Frontal cortex (tissue), 4 donors: Measurements from ENCODE around the gene SPPL3. TPM values are rescaled to one million over a fixed set of nuclear protein-coding genes. Genes with fewer than 3 reads are reported as not detected.
"Not testable (repeated sequence)": the region's sequence is repeated elsewhere in the genome, so short reads cannot be mapped to it uniquely, and the experiment has no call there.

Source experiments
- DNase-seq, 2 donors: peaks; one replicate each; pipeline ENCODE4 v3.0.0; 2012; ENCODE audit warnings: low spot score in 2 of 2
- FAIRE-seq: peaks from 2 replicates; lab custom pipeline; 2012; peaks lifted over from hg19 to GRCh38; lab: Jason Lieb, UNC
- total RNA-seq: library from RNA; depleted of rRNA; stranded (reverse); fragments of >200 nt; gene quantifications from one replicate; pipeline ENCODE4 v1.2.3, GENCODE V29; 2014
- donor health status: control.
- donor health status: control.
- donor health status: control.

The SPPL3 gene
- 45.2 TPM for total RNA-seq

DNA sequence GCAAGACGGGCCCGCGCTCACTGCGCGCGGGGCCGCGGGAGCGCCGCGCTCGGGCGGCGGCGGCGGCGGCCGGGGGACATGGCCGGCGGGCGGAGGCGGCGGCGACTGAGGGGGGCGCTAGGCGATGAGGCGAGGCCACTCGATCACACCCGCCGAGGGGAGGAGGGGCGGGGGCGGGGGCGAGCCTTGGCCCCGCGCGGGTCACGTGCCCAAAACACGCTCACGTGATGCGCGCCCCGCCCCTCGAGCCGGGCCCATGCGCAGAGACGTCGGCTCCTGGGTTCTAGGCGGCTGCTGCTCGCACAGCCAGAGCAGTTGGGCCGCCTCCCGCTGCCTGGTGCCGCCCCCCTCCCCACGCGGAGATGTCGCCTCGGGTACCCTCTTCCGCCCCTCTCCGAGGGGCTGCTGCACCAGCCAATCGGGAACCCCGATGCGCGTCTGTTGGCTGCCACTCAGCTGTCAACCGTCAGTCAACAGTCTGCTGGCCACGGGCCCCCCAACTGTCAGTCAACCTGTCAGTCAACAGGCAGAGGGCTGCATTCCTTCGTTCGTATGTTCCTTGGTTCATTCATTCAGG is at the start of gene SPPL3:
Gene SPPL3, minus strand, starts transcription at position 162 of the 577 bp plus-strand sequence. CDS start 491 bp downstream, outside the sequence.
- no peak for FAIRE-seq
- peak; percentile 97 to 99 for DNase-seq

DNA sequence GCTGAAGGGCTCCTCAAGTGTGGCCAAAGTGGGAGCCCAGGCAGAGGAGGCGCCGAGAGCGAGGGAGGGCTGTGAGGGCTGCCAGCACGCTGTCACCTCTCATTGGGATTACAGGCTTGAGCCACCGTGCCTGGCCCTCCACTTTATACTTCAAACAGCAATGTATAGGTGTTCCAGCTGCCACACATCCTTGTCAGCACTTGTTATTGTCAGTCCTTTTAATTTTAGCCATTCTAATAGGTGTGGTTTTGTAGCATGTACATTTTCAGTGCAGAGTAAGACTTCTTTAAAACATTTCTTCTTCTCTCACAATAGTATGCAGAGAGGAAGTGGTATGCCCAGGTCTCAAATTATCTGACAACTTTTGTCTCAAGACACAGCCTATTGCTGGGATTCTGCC is 46.6 kb upstream of the SPPL3 start:
- FAIRE-seq (no peak), DNase-seq (no peak)

GRCh38 chr12:120950260-120950799 is 46.2 kb upstream of the SPPL3 start:
- not testable (repeated sequence) for DNase-seq, FAIRE-seq

DNA sequence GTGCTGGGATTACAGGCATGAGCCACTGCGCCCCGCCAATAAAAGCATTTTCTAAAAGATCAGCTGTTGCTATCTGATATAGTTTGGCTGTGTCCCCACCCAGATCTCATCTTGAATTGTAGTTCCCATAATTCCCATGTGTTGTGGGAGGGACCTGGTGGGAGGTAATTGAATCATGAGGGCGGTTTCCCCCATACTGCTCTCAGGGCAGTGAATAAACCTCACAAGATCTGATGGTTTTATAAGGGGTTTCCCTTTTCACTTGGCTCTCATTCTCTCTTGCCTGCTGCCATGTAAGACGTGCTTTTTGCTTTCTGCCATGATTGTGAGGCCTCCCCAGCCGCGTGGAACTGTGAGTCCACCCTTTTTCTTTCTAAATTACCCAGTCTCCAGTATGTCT is 41.4 kb upstream of the SPPL3 start:
- FAIRE-seq, DNase-seq: not testable (repeated sequence)

- DNase-seq (peak; percentile 24 to 32), FAIRE-seq (no peak)
Observed at GRCh38 chr12:120944645-120945217, 40.6 kb upstream of the SPPL3 start.

- FAIRE-seq = no peak
- DNase-seq = no peak
Observed at GRCh38 chr12:120943482-120943881, 39.3 kb upstream of the SPPL3 start.

DNA sequence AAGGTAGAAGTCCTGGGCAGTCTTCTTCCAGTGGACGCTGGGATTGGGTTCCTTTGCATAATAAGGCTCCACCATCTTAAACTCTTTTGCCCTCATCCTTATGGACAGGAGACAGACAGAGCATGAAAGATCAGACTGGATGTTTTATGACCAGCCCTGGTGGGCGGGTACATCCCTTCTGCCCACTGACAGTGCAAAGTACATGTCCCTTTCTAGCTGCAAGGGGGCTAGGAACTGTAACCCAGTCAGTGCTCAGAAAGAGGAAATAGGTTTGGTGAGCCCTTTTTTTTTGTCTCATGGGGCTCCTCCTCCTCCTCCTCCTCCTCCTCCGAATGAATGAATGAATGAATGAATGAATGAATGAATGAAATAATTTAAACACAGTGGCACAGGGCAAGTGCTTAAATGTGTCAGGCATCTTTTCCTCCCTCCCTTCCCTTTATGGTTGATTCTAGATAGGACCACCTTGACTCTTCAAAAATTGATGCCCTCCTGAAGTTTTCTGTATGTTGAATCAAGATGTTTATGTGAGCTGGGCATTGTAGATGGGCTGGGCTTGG is 37.8 kb upstream of the SPPL3 start:
- DNase-seq = no peak

DNA sequence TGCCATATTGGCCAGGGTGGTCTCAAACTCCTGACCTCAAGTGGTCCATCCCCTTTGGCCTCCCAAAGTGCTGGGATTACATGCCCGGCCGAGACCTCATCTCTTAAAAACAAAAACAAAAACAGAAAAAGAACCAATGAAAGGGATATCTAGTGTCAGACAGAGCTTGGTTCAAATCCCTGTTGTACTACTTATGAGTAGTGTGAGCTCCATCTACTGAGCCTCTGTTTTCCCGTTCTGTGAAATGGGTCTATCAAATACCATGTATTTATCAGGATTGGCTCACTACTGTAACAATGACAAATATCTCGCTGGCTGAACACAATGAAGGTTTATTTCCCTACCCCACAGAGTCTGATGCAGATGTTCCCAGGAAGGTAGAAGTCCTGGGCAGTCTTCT is 37.3 kb upstream of the SPPL3 start:
- DNase-seq (no peak), FAIRE-seq (no peak)

More for the DNA sequence above, 37.8 kb upstream of the SPPL3 start:
- no peak for FAIRE-seq

- DNase-seq = no peak
- FAIRE-seq = no peak
Observed at GRCh38 chr12:120940799-120941198, 36.6 kb upstream of the SPPL3 start.

GRCh38 chr12:120940006-120940405 is 35.8 kb upstream of the SPPL3 start:
- FAIRE-seq (no peak), DNase-seq (no peak)

GRCh38 chr12:120939523-120939922 is 35.4 kb upstream of the SPPL3 start:
- no peak for DNase-seq

DNA sequence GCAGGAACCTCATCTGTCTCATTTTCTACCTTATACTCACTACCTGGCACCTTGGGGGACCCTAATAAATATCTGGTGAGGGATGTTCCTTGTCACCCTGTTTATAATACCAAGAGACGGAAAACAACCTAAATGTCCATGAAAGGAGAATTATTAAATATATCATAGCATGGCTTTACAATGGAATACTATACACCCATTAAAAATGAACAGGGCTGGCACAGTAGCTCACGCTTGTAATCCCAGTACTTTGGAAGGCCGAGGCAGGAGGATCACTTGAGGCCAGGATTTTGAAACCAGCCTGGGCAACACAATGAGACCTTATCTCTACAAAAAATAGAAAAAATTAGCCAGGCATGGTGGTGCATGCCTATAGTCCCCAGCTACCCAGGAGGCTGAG is 34.3 kb upstream of the SPPL3 start:
- DNase-seq (no peak), FAIRE-seq (no peak)

More at GRCh38 chr12:120939523-120939922, 35.4 kb upstream of the SPPL3 start:
- FAIRE-seq = no peak

DNA sequence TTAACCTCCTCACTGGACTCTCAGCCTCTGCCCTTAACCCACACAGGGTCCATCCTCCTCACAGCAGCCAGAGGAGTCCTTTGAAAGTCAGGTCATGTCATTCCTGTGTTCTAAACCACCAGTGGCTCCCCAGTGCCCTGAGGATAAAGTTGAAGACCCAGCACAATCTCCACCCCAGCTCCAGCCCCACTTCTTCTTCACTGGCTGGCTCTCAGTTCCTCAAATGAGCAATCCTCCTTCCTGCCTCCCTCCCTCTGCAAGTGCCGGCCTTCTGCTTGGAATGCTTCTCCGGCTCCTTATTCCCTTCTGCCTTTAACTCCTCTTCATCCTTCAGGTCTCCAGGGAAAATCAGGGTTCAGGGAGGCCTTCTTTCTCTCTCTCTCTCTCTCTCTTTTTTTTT is 32.0 kb upstream of the SPPL3 start:
- DNase-seq = no peak
- FAIRE-seq = no peak

DNA sequence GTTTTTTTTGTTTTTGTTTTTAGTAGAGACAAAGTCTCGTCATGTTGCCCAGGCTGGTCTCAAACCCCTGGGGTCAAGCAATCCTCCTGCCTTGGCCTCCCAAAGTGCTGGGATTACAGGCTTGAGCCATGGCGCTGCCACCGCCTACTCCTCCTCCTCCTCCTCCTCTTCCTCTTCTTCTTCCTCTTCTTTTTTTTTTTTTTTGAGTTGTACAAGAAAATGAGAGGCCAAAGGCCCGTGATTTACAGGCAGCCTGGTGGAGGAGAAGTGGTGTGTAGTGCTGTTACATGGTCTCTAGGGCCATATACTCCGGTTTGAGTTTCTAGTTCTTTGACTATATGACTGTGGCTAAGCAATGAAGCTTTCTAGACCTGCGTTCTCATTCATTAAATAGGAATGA is 29.6 kb upstream of the SPPL3 start:
- FAIRE-seq (no peak), DNase-seq (no peak)

DNA sequence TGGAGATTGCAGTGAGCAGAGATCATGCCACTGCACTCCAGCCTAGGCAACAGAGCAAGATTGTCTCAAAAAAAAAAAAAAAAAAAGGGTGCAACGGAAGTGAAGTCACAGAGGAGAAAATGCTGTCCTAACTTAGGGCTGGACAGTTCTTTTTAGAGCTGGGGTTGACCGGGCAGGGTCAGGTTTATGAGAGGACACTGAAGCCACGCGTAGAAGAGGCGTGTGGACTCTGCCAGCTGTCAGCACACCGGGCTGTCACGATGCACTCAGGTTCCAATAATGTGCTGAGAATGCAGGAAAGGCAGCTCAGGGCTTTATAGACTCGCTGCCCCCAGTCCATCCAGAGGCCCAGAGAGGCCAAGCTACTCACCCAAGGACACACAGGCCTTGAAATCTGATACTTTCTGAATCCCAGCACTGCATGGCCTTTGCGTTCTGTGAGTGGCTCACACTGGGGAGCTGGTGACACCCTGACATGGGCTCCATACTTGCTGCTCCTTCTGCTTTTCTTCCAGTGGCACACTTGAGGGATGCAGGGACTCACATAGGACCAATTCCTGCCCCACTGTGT is 28.9 kb upstream of the SPPL3 start:
- FAIRE-seq (no peak), DNase-seq (no peak)

DNA sequence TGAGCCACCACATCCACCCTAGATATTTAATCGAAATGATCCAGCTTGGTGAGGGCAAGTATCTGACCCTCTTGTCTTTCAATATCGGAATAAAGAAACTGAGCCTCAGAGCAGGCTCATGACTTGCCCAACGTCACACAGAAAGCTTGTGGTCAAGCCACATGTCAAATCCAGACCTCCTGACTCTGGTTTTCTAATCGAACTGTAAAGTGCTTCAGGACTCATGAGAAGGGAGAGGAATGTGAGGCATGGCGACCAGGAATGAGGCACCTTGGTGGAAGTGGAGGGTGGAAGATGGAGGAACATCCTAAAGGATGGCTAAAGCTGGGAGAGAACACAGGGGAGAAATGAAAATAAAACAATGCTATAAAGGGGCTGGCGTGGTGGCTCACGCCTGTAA is 27.9 kb upstream of the SPPL3 start:
- FAIRE-seq (no peak), DNase-seq (no peak)

DNA sequence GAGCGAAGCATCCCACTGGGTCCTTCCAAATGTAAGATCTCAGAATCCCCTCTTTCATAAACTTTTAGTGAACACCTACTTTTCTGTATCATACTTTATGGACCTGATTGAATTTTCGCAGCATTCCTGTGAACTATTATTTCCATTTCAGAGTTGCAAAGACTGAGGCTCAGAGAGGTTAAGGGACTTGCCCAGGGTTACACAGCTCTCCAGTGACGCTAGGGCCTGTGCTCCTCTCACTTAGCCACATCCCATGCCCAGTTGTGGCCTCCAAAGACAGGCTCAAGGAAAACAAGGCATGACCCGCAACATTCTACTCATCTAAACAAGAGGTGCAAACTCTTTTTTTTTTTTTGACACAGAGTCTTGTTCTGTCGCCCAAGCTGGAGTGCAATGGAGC is 25.9 kb upstream of the SPPL3 start:
- no peak for DNase-seq
- no peak for FAIRE-seq

DNA sequence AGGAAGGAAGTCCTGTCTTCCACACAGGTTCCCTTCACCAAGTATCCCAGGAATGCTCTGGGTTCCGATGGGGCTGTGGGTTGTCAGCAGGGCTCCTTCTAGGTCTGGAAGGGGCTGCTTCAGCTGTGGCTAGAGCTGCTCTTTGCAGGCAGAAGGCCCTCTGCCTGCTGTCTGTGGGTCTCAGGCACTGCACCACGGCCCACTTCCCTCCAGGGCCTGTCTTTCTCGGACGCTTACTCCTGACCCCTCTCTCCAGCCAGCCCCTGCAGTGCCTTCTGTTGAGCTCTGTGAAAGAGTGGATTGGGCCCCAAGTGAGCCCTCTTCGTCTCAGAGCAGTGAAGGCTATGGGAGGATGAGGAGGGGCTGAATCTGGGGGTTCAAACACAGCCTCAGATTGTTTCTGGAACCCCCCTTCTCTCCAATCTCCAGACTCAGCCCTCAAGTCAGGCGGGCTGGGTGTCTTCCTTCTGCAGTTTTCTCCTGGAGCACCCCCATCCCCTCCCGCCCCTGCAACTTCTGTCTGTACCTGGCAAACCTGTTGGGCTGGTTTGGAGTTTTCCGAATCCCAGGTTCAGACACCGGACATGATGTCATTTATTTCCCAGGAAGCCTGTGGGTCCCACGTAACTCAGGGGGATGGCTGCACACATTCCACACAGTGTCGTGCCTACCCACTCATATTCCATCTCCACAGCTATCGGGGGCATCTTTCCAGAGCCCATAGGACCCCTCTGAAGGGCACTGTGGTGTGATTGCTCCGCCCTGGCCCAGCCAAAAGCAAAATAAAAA is 24.9 kb upstream of the SPPL3 start:
- FAIRE-seq = no peak
- no peak for DNase-seq

DNA sequence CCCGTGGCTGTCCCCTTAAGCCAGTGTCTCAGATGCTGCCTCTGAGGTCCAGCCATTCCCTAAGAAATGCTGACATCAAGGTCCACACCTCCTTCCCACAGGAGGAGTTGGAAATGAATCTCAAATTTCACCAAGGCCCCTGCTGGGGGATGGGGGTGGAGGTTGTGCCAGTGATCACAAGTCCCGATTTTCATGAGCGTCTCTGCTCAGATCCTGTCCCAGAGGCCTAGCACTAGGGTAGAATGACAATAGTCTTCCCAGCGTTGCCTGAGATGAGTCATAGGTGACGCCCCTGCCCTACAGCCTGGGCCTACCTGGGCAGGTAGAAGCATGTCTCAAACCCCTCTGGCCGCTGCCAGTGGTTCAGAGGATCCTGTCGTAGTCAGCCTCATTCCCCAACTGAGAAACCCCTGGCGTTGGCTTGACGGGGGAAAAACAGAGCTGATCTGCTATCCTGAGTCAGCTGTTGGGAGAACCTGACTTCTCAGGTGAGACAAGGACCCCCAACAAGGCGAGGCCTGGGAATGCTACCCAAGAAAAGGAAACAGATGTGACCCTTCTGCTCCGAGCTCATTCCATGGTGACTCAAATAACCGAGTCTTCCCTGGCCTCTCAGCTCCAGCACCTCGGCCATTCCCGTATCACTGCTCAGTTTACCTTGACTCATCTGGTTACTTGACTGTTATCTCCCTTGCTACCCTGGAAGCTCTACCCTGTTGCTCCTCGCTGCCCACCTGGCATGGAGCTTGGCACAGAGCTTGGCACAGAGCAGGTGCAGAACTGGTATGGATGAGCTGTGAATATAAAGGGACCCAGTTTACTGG is 21.8 kb upstream of the SPPL3 start:
- DNase-seq = no peak
- no peak for FAIRE-seq
